Uterus (tissue), 4 donors: ENCODE results near the gene ITPRIP. TPM values are rescaled to one million over a fixed set of nuclear protein-coding genes. Genes with fewer than 3 reads are reported as not detected.

Experiments used
- DNase-seq, 2 donors: peaks; one replicate each; pipeline ENCODE4 v3.0.0-alpha.2; 2019 to 2020
- H3K27ac ChIP-seq, 2 donors: fragments of 200-600 bp; sonication (generic); 1 replicate in 1 of 2; 2 replicates in 1 of 2; pipeline ENCODE4 v1.5.1; 2016 to 2018
- H3K27me3 ChIP-seq, 2 donors: fragments of 200-600 bp; sonication (generic); one replicate each; pipeline ENCODE4 v1.5.1; 2018 to 2019; ENCODE audit warnings: control low read depth in 1 of 2
- H3K36me3 ChIP-seq, 2 donors: fragments of 200-600 bp; sonication (generic); one replicate each; pipeline ENCODE4 v1.5.1; 2019; ENCODE audit warnings: control low read depth in 1 of 2
- H3K4me1 ChIP-seq, 2 donors: fragments of 200-600 bp; sonication (generic); one replicate each; pipeline ENCODE4 v1.5.1; 2018 to 2019; ENCODE audit warnings: control low read depth in 1 of 2
- H3K4me3 ChIP-seq, 2 donors: fragments of 200-600 bp; sonication (generic); 1 replicate in 1 of 2; 2 replicates in 1 of 2; pipeline ENCODE4 v1.5.1; 2018 to 2019; ENCODE audit warnings: mild to moderate bottlenecking in 1 of 2
- H3K9me3 ChIP-seq, 2 donors: fragments of 200-600 bp; sonication (generic); one replicate each; pipeline ENCODE4 v1.5.1; 2019; ENCODE audit warnings: control low read depth in 1 of 2
- CTCF ChIP-seq, 4 experiments: fragments of 200-600 bp in 2 of 4; fragments of 450-650 bp in 2 of 4; sonication (generic) in 2 of 4; IDR thresholded peaks; one replicate each; pipeline ENCODE4 v1.5.1; 2016 to 2019; ENCODE audit warnings: antibody characterized with exemption in 4 of 4, mild to moderate bottlenecking in 2 of 4, moderate library complexity in 1 of 4
- POLR2A ChIP-seq, 2 donors: fragments of 450-650 bp; IDR thresholded peaks; one replicate each; pipeline ENCODE4 v1.6.1; 2016; ENCODE audit warnings: antibody characterized with exemption in 2 of 2, mild to moderate bottlenecking in 1 of 2, moderate library complexity in 1 of 2
- intact Hi-C: fragments of 100-400 bp; cut with DNase I; formaldehyde crosslinking; loops from one replicate; pipeline ENCODE4 v1.15.1; 2023; ENCODE audit warnings: low total_unique reads
- total RNA-seq, 4 donors: library from RNA; depleted of rRNA in 3 of 4; stranded (reverse); fragments of >200 nt in 3 of 4; gene quantifications; one replicate each; pipeline versions ENCODE4 v1.1.0 to v1.2.4, GENCODE V29; 2014 to 2023
- donor health status: DM: yes; HTN: yes; CAD: no.

ITPRIP gene
- total RNA-seq, 4 donors from 2014 or later: 10.0 to 32.6 (median 22.4) TPM

GRCh38 chr10:104347295-104348045, 9.2 kb upstream of the ITPRIP start:
- TF ChIP-seq POLR2A (IDR thresholded peaks at IDR 0.05) (no peak), CTCF (IDR thresholded peaks at IDR 0.05) (no peak)
- Histone ChIP-seq H3K4me1 (no peaks in the 10 kb centered on the region), H3K9me3 (no peaks in the 10 kb centered on the region), H3K27ac (no peak overlapping the region), H3K36me3 (no peaks in the 10 kb centered on the region), H3K27me3 (no peaks in the 10 kb centered on the region), H3K4me3 (no peak overlapping the region)
- no peak for DNase-seq
- intact Hi-C loops: loop anchor here (5.0 kb wide), 1 partner anchor 40 kb away; no protein-coding TSS in a partner anchor

- TF ChIP-seq CTCF (IDR thresholded peaks at IDR 0.05): no peak
- TF ChIP-seq POLR2A (IDR thresholded peaks at IDR 0.05): no peak
- DNase-seq: no peak
- Histone ChIP-seq H3K27ac (no peak overlapping the region), H3K36me3 (no peaks in the 10 kb centered on the region), H3K4me1 (no peaks in the 10 kb centered on the region), H3K27me3 (no peaks in the 10 kb centered on the region), H3K4me3 (no peak overlapping the region), H3K9me3 (no peaks in the 10 kb centered on the region)
- intact Hi-C loops: loop anchor here (5.0 kb wide), 1 partner anchor 39 kb away; no protein-coding TSS in a partner anchor
These were observed 7.7 kb upstream of the ITPRIP start for GRCh38 chr10:104345941-104346340.

- H3K36me3 ChIP-seq: no peaks in the 10 kb centered on the region
- no peak overlapping the region for H3K4me3 ChIP-seq
- H3K9me3 ChIP-seq: no peaks in the 10 kb centered on the region
- no peaks in the 10 kb centered on the region for H3K27me3 ChIP-seq
- TF ChIP-seq CTCF (IDR thresholded peaks at IDR 0.05) (no peak), POLR2A (IDR thresholded peaks at IDR 0.05) (no peak)
- H3K27ac ChIP-seq: no peak overlapping the region
- peaks cover 0 to 2% of the 10 kb centered on the region in 2 donors for H3K4me1 ChIP-seq
- intact Hi-C loops: loop anchor here (5.0 kb wide), 1 partner anchor 38 kb away; no protein-coding TSS in a partner anchor
- no peak for DNase-seq
These were observed 7.2 kb upstream of the ITPRIP start for GRCh38 chr10:104345515-104345914.

- Histone ChIP-seq H3K27me3 (no peaks in the 10 kb centered on the region), H3K36me3 (no peaks in the 10 kb centered on the region), H3K4me1 (peaks cover 0 to 8% of the 10 kb centered on the region in 2 donors), H3K27ac (no peak overlapping the region), H3K4me3 (no peak overlapping the region), H3K9me3 (no peaks in the 10 kb centered on the region)
- no peak for DNase-seq
- intact Hi-C loops: no loop called here
- TF ChIP-seq POLR2A (IDR thresholded peaks at IDR 0.05) (no peak), CTCF (IDR thresholded peaks at IDR 0.05) (no peak)
These were observed 6.0 kb upstream of the ITPRIP start for GRCh38 chr10:104344219-104344618.

GRCh38 chr10:104342941-104343411, 4.7 kb upstream of the ITPRIP start:
- TF ChIP-seq CTCF (IDR thresholded peaks at IDR 0.05) (no peak), POLR2A (IDR thresholded peaks at IDR 0.05) (no peak)
- H3K36me3 ChIP-seq: no peaks in the 10 kb centered on the region
- intact Hi-C loops: no loop called here
- H3K27me3 ChIP-seq: no peaks in the 10 kb centered on the region
- H3K4me1 ChIP-seq: peaks cover 0 to 8% of the 10 kb centered on the region in 2 donors
- peak overlapping the region in 1 of 2 donors; percentile 8 for H3K27ac ChIP-seq
- H3K9me3 ChIP-seq: no peaks in the 10 kb centered on the region
- no peak overlapping the region for H3K4me3 ChIP-seq
- DNase-seq: no peak
